WTC11 (cell line): ENCODE measurements around the gene SCUBE1. TPM values are rescaled to one million over a fixed set of nuclear protein-coding genes. Genes with fewer than 3 reads are reported as not detected.

Experiments
- ATAC-seq: fragments of 200-7000 bp; cut with Tn5 transposase; 2 replicates; pipeline ENCODE4 v1.10.0; 2021; ENCODE audit warnings: mild to moderate bottlenecking, moderate library complexity
- CTCF ChIA-PET: fragments of 300-600 bp; sonication (Branson Sonifier 250); formaldehyde crosslinking; loops from one replicate; lab custom pipeline; 2021; ENCODE audit warnings: antibody characterized with exemption; lab: Charles Lee
- POLR2A ChIA-PET: fragments of 350-600 bp; sonication (Branson Sonifier 250); formaldehyde crosslinking; loops from one replicate; lab custom pipeline; 2021; ENCODE audit warnings: antibody characterized with exemption; lab: Charles Lee
- DNase-seq: peaks from one replicate; pipeline ENCODE4 v3.0.0; 2021; ENCODE audit warnings: low spot score
- H3K27ac Mint-ChIP-seq: 2 replicates; pipeline ENCODE4 v1.8.0; 2021; ENCODE audit warnings: mixed read lengths
- H3K27me3 Mint-ChIP-seq: 2 replicates; pipeline ENCODE4 v1.8.0; 2021; ENCODE audit warnings: low read depth, mild to moderate bottlenecking, moderate library complexity, mixed read lengths
- H3K36me3 Mint-ChIP-seq: 2 replicates; pipeline ENCODE4 v1.8.0; 2021; ENCODE audit warnings: mixed read lengths
- H3K4me1 Mint-ChIP-seq: 2 replicates; pipeline ENCODE4 v1.8.0; 2022; ENCODE audit warnings: mixed read lengths
- H3K4me3 Mint-ChIP-seq: 2 replicates; pipeline ENCODE4 v1.8.0; 2021; ENCODE audit warnings: mild to moderate bottlenecking, moderate library complexity, mixed read lengths
- H3K9me3 Mint-ChIP-seq: 2 replicates; pipeline ENCODE4 v1.8.0; 2021; ENCODE audit warnings: mixed read lengths
- ATF1 ChIP-seq: sonication (generic); formaldehyde crosslinking; IDR thresholded peaks from 2 replicates; pipeline ENCODE4 v1.8.1; 2023; ENCODE audit warnings: mild to moderate bottlenecking, moderate library complexity, missing genetic modification reagents
- ATF6 ChIP-seq: sonication (generic); formaldehyde crosslinking; IDR thresholded peaks from 2 replicates; pipeline ENCODE4 v1.8.1; 2023; ENCODE audit warnings: mild to moderate bottlenecking, missing genetic modification reagents
- E2F5 ChIP-seq: sonication (generic); formaldehyde crosslinking; IDR thresholded peaks from 2 replicates; pipeline ENCODE4 v1.8.1; 2022; ENCODE audit warnings: mild to moderate bottlenecking, moderate library complexity, missing genetic modification reagents
- ESRRA ChIP-seq: sonication (generic); formaldehyde crosslinking; IDR thresholded peaks from 2 replicates; pipeline ENCODE4 v1.8.1; 2022; ENCODE audit warnings: mild to moderate bottlenecking, missing genetic modification reagents, borderline replicate concordance
- FOXK1 ChIP-seq: sonication (generic); formaldehyde crosslinking; IDR thresholded peaks from 2 replicates; pipeline ENCODE4 v1.8.0; 2022; ENCODE audit warnings: mild to moderate bottlenecking, moderate library complexity, missing genetic modification reagents
- IRF2 ChIP-seq: sonication (generic); formaldehyde crosslinking; IDR thresholded peaks from 2 replicates; pipeline ENCODE4 v1.8.0; 2022; ENCODE audit warnings: low read depth, missing genetic modification reagents, borderline replicate concordance
- JUN ChIP-seq: sonication (generic); formaldehyde crosslinking; IDR thresholded peaks from 2 replicates; pipeline ENCODE4 v1.8.0; 2023; ENCODE audit warnings: mild to moderate bottlenecking, missing genetic modification reagents
- MAX ChIP-seq: sonication (generic); formaldehyde crosslinking; IDR thresholded peaks from 2 replicates; pipeline ENCODE4 v1.8.0; 2022; ENCODE audit warnings: mild to moderate bottlenecking, missing genetic modification reagents
- PRRX2 ChIP-seq: fragments of 250-450 bp; sonication (Bioruptor Pico); IDR thresholded peaks from 2 replicates; pipeline ENCODE4 v1.8.0; 2021; ENCODE audit warnings: mild to moderate bottlenecking
- RELA ChIP-seq: sonication (generic); formaldehyde crosslinking; IDR thresholded peaks from 2 replicates; pipeline ENCODE4 v1.8.1; 2022; ENCODE audit warnings: missing genetic modification reagents, mild to moderate bottlenecking, borderline replicate concordance
- SMAD3 ChIP-seq: sonication (generic); formaldehyde crosslinking; IDR thresholded peaks from 2 replicates; pipeline ENCODE4 v1.8.0; 2022; ENCODE audit warnings: missing genetic modification reagents, mild to moderate bottlenecking, borderline replicate concordance
- SP1 ChIP-seq: sonication (generic); formaldehyde crosslinking; conservative IDR thresholded peaks from 2 replicates; pipeline ENCODE4 v1.8.1; 2022; ENCODE audit warnings: missing genetic modification reagents
- TEAD1 ChIP-seq: sonication (generic); formaldehyde crosslinking; IDR thresholded peaks from 2 replicates; pipeline ENCODE4 v1.8.0; 2022; ENCODE audit warnings: mild to moderate bottlenecking, missing genetic modification reagents
- TEAD4 ChIP-seq: sonication (generic); formaldehyde crosslinking; IDR thresholded peaks from 2 replicates; pipeline ENCODE4 v1.8.0; 2022; ENCODE audit warnings: mild to moderate bottlenecking, missing genetic modification reagents
- USF1 ChIP-seq: sonication (generic); formaldehyde crosslinking; IDR thresholded peaks from 2 replicates; pipeline ENCODE4 v1.8.0; 2022; ENCODE audit warnings: mild to moderate bottlenecking, missing genetic modification reagents
- USF2 ChIP-seq: sonication (generic); formaldehyde crosslinking; IDR thresholded peaks from 2 replicates; pipeline ENCODE4 v1.8.1; 2023; ENCODE audit warnings: mild to moderate bottlenecking, missing genetic modification reagents, moderate library complexity
- ZMAT4 ChIP-seq: fragments of 250-450 bp; sonication (Bioruptor Pico); IDR thresholded peaks from 2 replicates; pipeline ENCODE4 v1.9.0; 2021; ENCODE audit warnings: mild to moderate bottlenecking
- ZNF121 ChIP-seq: sonication (generic); formaldehyde crosslinking; IDR thresholded peaks from 2 replicates; pipeline ENCODE4 v1.8.0; 2023; ENCODE audit warnings: missing genetic modification reagents
- ZNF219 ChIP-seq: sonication (generic); formaldehyde crosslinking; IDR thresholded peaks from 2 replicates; pipeline ENCODE4 v1.8.0; 2023; ENCODE audit warnings: missing genetic modification reagents, mild to moderate bottlenecking, borderline replicate concordance
- ZNF317 ChIP-seq: sonication (generic); formaldehyde crosslinking; IDR thresholded peaks from 2 replicates; pipeline ENCODE4 v1.8.1; 2023; ENCODE audit warnings: low read depth, mild to moderate bottlenecking, moderate library complexity, missing genetic modification reagents, borderline replicate concordance
- ZNF532 ChIP-seq: fragments of 250-450 bp; sonication (Bioruptor Pico); IDR thresholded peaks from 2 replicates; pipeline ENCODE4 v1.9.0; 2021; ENCODE audit warnings: mild to moderate bottlenecking, borderline replicate concordance
- total RNA-seq: library from RNA; stranded (reverse); gene quantifications from 3 replicates; pipeline ENCODE4 v1.2.3, GENCODE V29; 2021

SCUBE1 gene
- total RNA-seq, 1 experiment from 2014 or later = 6.9 TPM

- H3K9me3 Mint-ChIP-seq = no peaks in the 10 kb centered on the region
- no peak overlapping the region for H3K27ac Mint-ChIP-seq
- ChIA-PET POLR2A (no interaction called here), CTCF (interaction anchor here (0.6 to 0.7 kb wide), 2 partner anchors 105 to 828 kb away, joined by 3 read pairs; no protein-coding TSS in a partner anchor)
- ATAC-seq = no peak
- no peak overlapping the region for H3K4me3 Mint-ChIP-seq
- no peak for DNase-seq
- TF ChIP-seq SP1 (CRISPR knock-in tag) (no peak), MAX (no peak), ZNF317 (no peak), USF2 (CRISPR knock-in tag) (no peak), SMAD3 (CRISPR knock-in tag) (no peak), ZMAT4 (no peak), E2F5 (CRISPR knock-in tag) (no peak), ESRRA (CRISPR knock-in tag) (no peak), TEAD4 (CRISPR knock-in tag) (no peak), ATF1 (no peak), FOXK1 (CRISPR knock-in tag) (no peak), USF1 (CRISPR knock-in tag) (no peak), ATF6 (CRISPR knock-in tag) (no peak), JUN (CRISPR knock-in tag) (no peak), RELA (no peak), ZNF219 (CRISPR knock-in tag) (no peak)
- TF ChIP-seq, all 79 proteins: peak for 0
- Mint-ChIP-seq H3K4me1 (no peaks in the 10 kb centered on the region), H3K36me3 (peaks cover 37% of the 10 kb centered on the region), H3K27me3 (no peaks in the 10 kb centered on the region)
Observed at GRCh38 chr22:43168471-43169309, 174.5 kb downstream of the SCUBE1 start.

- DNase-seq = no peak
- no peaks in the 10 kb centered on the region for H3K4me1 Mint-ChIP-seq
- no peaks in the 10 kb centered on the region for H3K9me3 Mint-ChIP-seq
- H3K36me3 Mint-ChIP-seq = peaks cover 27% of the 10 kb centered on the region
- ChIA-PET CTCF (no interaction called here), POLR2A (no interaction called here)
- H3K27me3 Mint-ChIP-seq = no peaks in the 10 kb centered on the region
- H3K27ac Mint-ChIP-seq = no peak overlapping the region
- no peak overlapping the region for H3K4me3 Mint-ChIP-seq
- no peak for ATAC-seq
- no peak for TF ChIP-seq ZNF532 (CRISPR knock-in tag)
- no peak for TF ChIP-seq E2F5 (CRISPR knock-in tag)
- TF ChIP-seq ZNF121 (CRISPR knock-in tag) = no peak
- TF ChIP-seq IRF2 (CRISPR knock-in tag) = no peak
- TF ChIP-seq ATF6 (CRISPR knock-in tag) = no peak
- no peak for TF ChIP-seq ZNF317
- no peak for TF ChIP-seq ZNF219 (CRISPR knock-in tag)
- no peak for TF ChIP-seq TEAD1 (CRISPR knock-in tag)
- TF ChIP-seq TEAD4 (CRISPR knock-in tag) = no peak
- no peak for TF ChIP-seq PRRX2
Observed at GRCh38 chr22:43167001-43167589, 176.1 kb downstream of the SCUBE1 start.
